ENCODE results near the gene EXOC7.

Gene EXOC7

DNA sequence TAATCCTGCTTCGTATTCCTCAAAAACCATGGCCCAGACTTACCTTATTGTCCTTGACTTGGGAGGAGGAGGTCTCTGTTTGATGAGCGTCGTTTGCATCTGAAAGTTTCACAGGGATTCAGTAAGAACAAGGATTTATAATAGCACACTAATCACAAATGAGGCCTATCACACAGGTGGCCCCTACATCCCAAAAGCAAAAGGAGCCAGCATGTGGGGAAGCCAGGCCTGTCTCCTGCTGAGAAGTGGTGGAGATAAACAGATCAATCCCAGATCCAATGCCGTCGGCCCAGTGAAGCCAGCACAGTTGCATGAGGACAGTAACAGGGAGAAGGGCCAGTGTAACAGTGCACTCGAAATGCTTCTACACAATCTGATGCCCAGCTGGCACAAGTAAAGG, 63.2 kb downstream of the EXOC7 start:
- no peak for DNase-seq (ENCODE audit: low spot score)
- TF ChIP-seq, protein P1, sequence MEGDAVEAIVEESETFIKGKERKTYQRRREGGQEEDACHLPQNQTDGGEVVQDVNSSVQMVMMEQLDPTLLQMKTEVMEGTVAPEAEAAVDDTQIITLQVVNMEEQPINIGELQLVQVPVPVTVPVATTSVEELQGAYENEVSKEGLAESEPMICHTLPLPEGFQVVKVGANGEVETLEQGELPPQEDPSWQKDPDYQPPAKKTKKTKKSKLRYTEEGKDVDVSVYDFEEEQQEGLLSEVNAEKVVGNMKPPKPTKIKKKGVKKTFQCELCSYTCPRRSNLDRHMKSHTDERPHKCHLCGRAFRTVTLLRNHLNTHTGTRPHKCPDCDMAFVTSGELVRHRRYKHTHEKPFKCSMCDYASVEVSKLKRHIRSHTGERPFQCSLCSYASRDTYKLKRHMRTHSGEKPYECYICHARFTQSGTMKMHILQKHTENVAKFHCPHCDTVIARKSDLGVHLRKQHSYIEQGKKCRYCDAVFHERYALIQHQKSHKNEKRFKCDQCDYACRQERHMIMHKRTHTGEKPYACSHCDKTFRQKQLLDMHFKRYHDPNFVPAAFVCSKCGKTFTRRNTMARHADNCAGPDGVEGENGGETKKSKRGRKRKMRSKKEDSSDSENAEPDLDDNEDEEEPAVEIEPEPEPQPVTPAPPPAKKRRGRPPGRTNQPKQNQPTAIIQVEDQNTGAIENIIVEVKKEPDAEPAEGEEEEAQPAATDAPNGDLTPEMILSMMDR (IDR thresholded peaks at IDR 0.05; ENCODE audit: extremely low read depth, insufficient read depth, missing control alignments), result no peak
- in situ Hi-C loops (cut with MboI; ENCODE audit: low pct_unique_long_range_greater_than_20kb, low sequenced_read_pairs, unreplicated experiment), result no loop called here

DNA sequence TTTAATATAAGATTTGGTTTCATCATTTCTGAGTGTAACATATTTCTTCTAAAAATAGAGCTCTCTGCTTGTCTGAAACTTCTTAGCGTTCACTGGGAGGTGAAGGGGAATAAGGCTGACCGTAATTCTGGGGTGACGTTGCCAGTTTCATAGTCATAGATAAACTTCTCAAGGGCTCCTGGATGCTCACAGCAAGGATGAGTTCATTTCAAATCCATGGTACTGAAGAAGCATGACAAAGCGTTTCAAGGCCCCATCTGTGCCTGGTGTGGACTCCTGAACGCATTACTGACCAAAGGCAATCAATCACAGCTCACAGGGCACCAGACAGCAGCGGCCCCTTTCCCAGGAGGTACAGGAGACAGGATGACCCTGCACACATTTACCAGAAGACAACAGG, 64.5 kb downstream of the EXOC7 start:
- in situ Hi-C loops (cut with MboI; ENCODE audit: low pct_unique_long_range_greater_than_20kb, low sequenced_read_pairs, unreplicated experiment), result no loop called here
- DNase-seq (ENCODE audit: low spot score), result no peak
- TF ChIP-seq, protein P1 (IDR thresholded peaks at IDR 0.05; ENCODE audit: extremely low read depth, insufficient read depth, missing control alignments), result no peak

DNA sequence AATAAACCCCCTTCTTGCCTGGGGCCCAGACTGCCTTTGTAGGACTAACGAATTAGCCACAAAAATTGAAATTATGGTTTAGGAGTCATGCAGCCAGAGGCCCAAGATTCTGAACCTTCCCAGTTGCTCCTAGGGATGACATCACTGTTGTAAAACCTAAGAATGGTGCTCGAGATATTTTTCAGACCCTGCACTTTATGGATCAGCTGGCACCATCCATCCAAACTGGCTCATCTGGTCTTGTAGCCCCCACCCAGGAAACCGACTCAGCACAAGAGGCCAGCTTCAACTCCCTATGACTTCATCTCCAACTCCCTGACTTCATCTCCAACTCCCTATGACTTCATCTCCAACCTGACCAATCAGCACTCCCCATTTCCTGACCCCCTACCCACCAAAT, 65.5 kb downstream of the EXOC7 start:
- in situ Hi-C loops (cut with MboI; ENCODE audit: low pct_unique_long_range_greater_than_20kb, low sequenced_read_pairs, unreplicated experiment), result no loop called here
- TF ChIP-seq, protein P1 (IDR thresholded peaks at IDR 0.05; ENCODE audit: extremely low read depth, insufficient read depth, missing control alignments), result no peak
- no peak for DNase-seq (ENCODE audit: low spot score)

DNA sequence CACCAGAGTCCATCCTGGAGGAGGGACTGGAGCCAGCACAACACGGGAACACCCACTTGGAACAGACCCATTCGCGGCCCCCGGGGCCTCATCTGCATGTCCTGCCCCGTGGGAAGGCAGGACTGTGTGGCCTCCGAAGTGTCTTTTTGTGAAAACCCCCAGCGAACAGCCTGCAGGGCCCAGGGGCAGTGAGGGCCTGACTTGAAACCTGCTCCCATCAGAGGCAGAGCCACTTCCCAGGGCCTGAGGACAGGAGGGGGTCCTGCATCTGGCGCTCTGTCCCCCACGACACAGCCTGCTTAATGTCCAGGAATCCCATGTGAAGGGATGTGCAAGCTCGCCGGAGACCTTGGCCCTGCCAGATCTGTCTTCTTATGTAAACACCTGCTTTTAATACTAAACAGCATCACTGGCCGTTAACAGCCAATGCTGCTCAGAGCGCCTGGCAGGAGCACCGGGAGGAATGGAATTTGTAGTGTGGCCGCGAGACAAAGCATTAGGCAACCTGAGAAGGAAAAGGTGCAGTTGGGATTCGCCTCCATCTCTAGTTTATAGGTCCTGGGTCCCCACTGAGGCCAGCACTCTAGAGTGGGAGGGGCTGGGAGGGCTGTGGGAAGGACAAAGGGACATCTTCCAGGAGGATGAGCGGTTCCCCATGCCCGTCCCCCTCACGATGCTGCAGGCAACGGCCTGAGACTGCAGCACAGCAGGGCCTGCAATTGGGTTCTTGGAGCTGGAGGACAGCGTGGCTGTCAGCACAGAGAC, 66.9 kb downstream of the EXOC7 start:
- in situ Hi-C loops (cut with MboI; ENCODE audit: low pct_unique_long_range_greater_than_20kb, low sequenced_read_pairs, unreplicated experiment), result no loop called here
- DNase-seq (ENCODE audit: low spot score), result no peak
- TF ChIP-seq, protein P1 (IDR thresholded peaks at IDR 0.05; ENCODE audit: extremely low read depth, insufficient read depth, missing control alignments), result no peak

DNA sequence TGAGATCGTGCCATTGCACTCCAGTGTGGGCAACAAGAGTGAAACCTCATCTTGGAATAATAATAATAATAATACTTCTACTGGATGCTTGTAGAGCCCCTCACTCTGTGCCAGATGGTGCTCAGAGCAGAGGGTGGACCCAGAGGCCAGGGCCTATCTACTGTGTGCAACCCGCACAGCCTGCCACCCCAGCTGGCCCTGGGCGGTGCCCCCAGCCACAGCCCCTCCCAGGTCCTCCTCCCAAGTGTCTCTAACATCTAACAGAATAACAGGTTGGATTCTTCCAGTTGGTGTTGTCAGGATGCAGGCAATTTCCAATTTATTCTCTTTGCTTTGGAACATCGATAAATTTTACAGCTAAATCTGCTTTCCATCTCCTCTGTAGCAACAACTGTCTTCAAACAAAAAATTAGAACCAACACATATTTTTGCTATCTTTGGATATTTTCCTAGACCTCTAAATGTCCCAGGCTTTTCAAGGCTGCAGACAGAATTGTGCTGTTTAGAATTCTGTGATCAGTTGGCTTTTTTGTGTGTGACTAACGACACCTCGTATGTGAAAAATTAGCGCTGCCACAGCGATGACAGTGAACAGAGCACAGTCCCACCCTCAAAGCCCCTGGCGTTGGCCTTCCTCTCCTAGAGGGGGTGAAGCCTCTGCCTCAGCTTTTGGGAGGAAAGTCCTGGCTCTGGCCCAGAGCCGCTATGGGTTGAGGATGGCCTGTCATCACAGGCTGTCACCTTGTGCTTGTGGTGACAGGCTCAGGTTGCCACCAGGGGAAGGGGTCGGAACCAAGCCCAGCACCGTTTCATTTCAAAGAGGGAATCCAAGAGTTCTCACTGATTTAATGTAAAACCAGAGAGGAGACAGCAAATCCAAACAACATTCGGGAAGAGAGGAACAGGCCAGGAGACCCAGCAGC, 68.9 kb downstream of the EXOC7 start:
- in situ Hi-C loops (cut with MboI; ENCODE audit: low pct_unique_long_range_greater_than_20kb, low sequenced_read_pairs, unreplicated experiment), result no loop called here
- TF ChIP-seq, protein P1 (IDR thresholded peaks at IDR 0.05; ENCODE audit: extremely low read depth, insufficient read depth, missing control alignments), result no peak
- DNase-seq (ENCODE audit: low spot score), result no peak

DNA sequence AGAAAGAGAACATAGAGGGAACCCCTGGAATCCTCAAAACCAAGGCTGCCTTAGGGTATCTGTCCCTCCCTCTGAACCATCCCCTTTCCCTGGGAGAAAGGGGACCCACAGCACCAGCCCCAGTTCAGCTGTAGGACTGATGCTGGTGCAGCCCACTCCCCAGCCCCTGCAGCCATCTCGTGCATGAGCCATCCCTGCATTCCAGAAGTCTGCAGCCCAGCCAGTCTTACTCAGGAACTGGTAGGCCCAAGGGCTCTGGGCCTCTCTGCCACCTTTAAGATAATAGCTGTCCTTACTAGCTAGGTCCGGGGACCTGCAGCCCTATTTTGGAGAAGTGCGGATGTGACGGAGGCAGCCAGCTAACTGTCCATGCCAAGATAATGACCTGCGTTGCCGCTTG, 70.4 kb downstream of the EXOC7 start:
- TF ChIP-seq, protein P1 (IDR thresholded peaks at IDR 0.05; ENCODE audit: extremely low read depth, insufficient read depth, missing control alignments), result no peak
- in situ Hi-C loops (cut with MboI; ENCODE audit: low pct_unique_long_range_greater_than_20kb, low sequenced_read_pairs, unreplicated experiment), result no loop called here
- no peak for DNase-seq (ENCODE audit: low spot score)
